Pancreas (tissue), 10 donors: ENCODE data around the gene RAX2. TPM values are rescaled to one million over a fixed set of nuclear protein-coding genes. Genes with fewer than 3 reads are reported as not detected.

Experiments used
- ATAC-seq, 4 donors: fragments of 200-7000 bp; cut with Tn5 transposase; one replicate each; pipeline versions ENCODE4 v1.8.0 to v1.9.1; 2020; ENCODE audit warnings: mild to moderate bottlenecking in 4 of 4, moderate library complexity in 4 of 4
- DNase-seq, 6 donors: peaks; one replicate each; pipeline ENCODE4 v3.0.0-alpha.2; 2020
- FAIRE-seq: peaks from 2 replicates; lab custom pipeline; 2012; peaks lifted over from hg19 to GRCh38; lab: Jason Lieb, UNC
- H3K27ac ChIP-seq, 4 donors: fragments of 200-600 bp; sonication (generic); 1 replicate in 3 of 4; 2 replicates in 1 of 4; pipeline versions ENCODE4 v1.5.0 to v1.8.0; 2020
- H3K27me3 ChIP-seq, 4 donors: fragments of 200-600 bp; one replicate each; pipeline ENCODE4 v1.8.0; 2021
- H3K36me3 ChIP-seq, 3 donors: fragments of 200-600 bp; sonication (generic) in 1 of 3; one replicate each; pipeline versions ENCODE4 v1.5.0 to v1.8.0; 2020 to 2021
- H3K4me1 ChIP-seq, 3 donors: fragments of 200-600 bp; one replicate each; pipeline ENCODE4 v1.8.0; 2021
- H3K4me3 ChIP-seq, 4 donors: fragments of 200-600 bp; sonication (generic) in 2 of 4; one replicate each; pipeline versions ENCODE4 v1.5.0 to v1.8.0; 2020 to 2021
- H3K9me3 ChIP-seq, 4 donors: fragments of 200-600 bp; one replicate each; pipeline ENCODE4 v1.8.0; 2021
- CTCF ChIP-seq, 4 donors: fragments of 200-600 bp; sonication (generic) in 3 of 4; IDR thresholded peaks; one replicate each; pipeline versions ENCODE4 v1.5.0 to v1.8.0; 2021; ENCODE audit warnings: antibody characterized with exemption in 4 of 4
- WGBS, 2 donors: extraction: QIAGEN DNeasy Blood & Tissue Kit; methylation state at CpG; one replicate each; pipeline ENCODE4 v1.1.7; 2013; 5-methylcytosine and 5-hydroxymethylcytosine counted together
- intact Hi-C, 3 donors: fragments of 100-400 bp; cut with DNase I; formaldehyde crosslinking; loops; one replicate each; pipeline versions ENCODE4 v1.11.1 to v1.14.2; 2022
- polyA plus RNA-seq, 2 donors: library from polyadenylated mRNA; stranded (reverse); fragments of 200-250 nt; gene quantifications; one replicate each; pipeline ENCODE4 v1.2.3, GENCODE V29; 2013
- total RNA-seq, 6 donors: library from RNA; stranded (reverse); fragmentation: NEBNext Ultra II Directional in 4 of 6; extraction: Animal tissue kit (Norgen Biotek cat#: 25700) in 4 of 6; gene quantifications; one replicate each; pipeline versions ENCODE4 v1.2.1 to v1.2.4, GENCODE V29; 2021 to 2023
- donor health status: healthy with polysubstance abuse.
- donor health status: DM: no; HTN: no; CAD: no; lungs with moderate emphysema.
- donor health status: DM: no; HTN: no; CAD: no.
- donor health status: control.
- donor health status: control.
- donor health status: Bipolar disorder and iron deficiency.
- donor health status: DM: yes; HTN: yes; CAD: no.
- donor health status: DM: no; HTN: no; CAD: no.
- donor health status: DM: no; HTN: no; CAD: no.
- donor health status: DM: yes; HTN: yes; CAD: no.

The RAX2 gene
- total and polyA plus RNA-seq, 8 donors: not detected

- ATAC-seq (no peak), FAIRE-seq (no peak), DNase-seq (no peak)
- H3K36me3 ChIP-seq: peaks cover 0 to 25% (median 4%) of the 10 kb centered on the region in 3 donors
- intact Hi-C loops: no loop called here
- no peaks in the 10 kb centered on the region for H3K27me3 ChIP-seq
- no peaks in the 10 kb centered on the region for H3K9me3 ChIP-seq
- no peak overlapping the region for H3K4me3 ChIP-seq
- TF ChIP-seq CTCF (IDR thresholded peaks at IDR 0.05): no peak
- 92 to 93% methylated on average over 12 of the region's 12 CpGs for WGBS, 2 donors
- H3K27ac ChIP-seq: no peak overlapping the region
- peaks cover 0 to 20% (median 10%) of the 10 kb centered on the region in 3 donors for H3K4me1 ChIP-seq
Measured at GRCh38 chr19:3765121-3765520, 6.9 kb downstream of the RAX2 start.

GRCh38 chr19:3762501-3763459 is 9.2 kb downstream of the RAX2 start, which contains the start of gene MRPL54:
Gene MRPL54 (plus strand): TSS chr19:3762682. CDS start chr19:3762701, 19 bp downstream.
- ATAC-seq (peak; percentile 91 to 95 (median 92)), DNase-seq (peak; percentile 98 to 100 (median 99)), FAIRE-seq (peak; percentile 66)
- peak within 1 kb of the TSS; percentile 61 to 87 (median 84) for H3K4me3 ChIP-seq
- H3K9me3 ChIP-seq: no peaks in the 10 kb centered on the region
- H3K27ac ChIP-seq: peak within 1 kb of the TSS; percentile 99 to 100 (median 100)
- peaks cover 0 to 25% (median 4%) of the 10 kb centered on the region in 3 donors for H3K36me3 ChIP-seq
- 3% methylated on average over 47 of the region's 47 CpGs for WGBS, 2 donors
- H3K27me3 ChIP-seq: no peaks in the 10 kb centered on the region
- H3K4me1 ChIP-seq: peaks cover 3 to 24% (median 15%) of the 10 kb centered on the region in 3 donors
- intact Hi-C loops: no loop called here
- no peak for TF ChIP-seq CTCF (IDR thresholded peaks at IDR 0.05)

- Histone ChIP-seq H3K27me3 (no peaks in the 10 kb centered on the region), H3K36me3 (peaks cover 0 to 18% (median 4%) of the 10 kb centered on the region in 3 donors), H3K4me3 (peak overlapping the region in 1 of 4 donors; percentile 60), H3K27ac (peak overlapping the region in 3 of 4 donors; percentile 99 to 100 (median 100)), H3K9me3 (no peaks in the 10 kb centered on the region), H3K4me1 (peaks cover 3 to 24% (median 15%) of the 10 kb centered on the region in 3 donors)
- FAIRE-seq (peak; percentile 93), ATAC-seq (no peak), DNase-seq (no peak)
- 59 to 72% methylated on average over 1 of the region's 1 CpG for WGBS, 2 donors
- intact Hi-C loops: no loop called here
- TF ChIP-seq CTCF (IDR thresholded peaks at IDR 0.05): no peak
Measured at GRCh38 chr19:3762130-3762473, 9.9 kb downstream of the RAX2 start.

- Histone ChIP-seq H3K4me1 (peaks cover 3 to 24% (median 15%) of the 10 kb centered on the region in 3 donors), H3K9me3 (no peaks in the 10 kb centered on the region), H3K4me3 (peak within 1 kb of the TSS; percentile 61 to 87 (median 84)), H3K27me3 (no peaks in the 10 kb centered on the region), H3K27ac (peak within 1 kb of the TSS; percentile 99 to 100 (median 100)), H3K36me3 (peaks cover 0 to 13% (median 4%) of the 10 kb centered on the region in 3 donors)
- peak; percentile 84 to 99 (median 95) for DNase-seq
- peak; percentile 26 to 50 (median 38) for TF ChIP-seq CTCF (IDR thresholded peaks at IDR 0.05)
- peak; percentile 51 to 76 (median 72) for ATAC-seq
- intact Hi-C loops: no loop called here
- FAIRE-seq: no peak
- 2 to 3% methylated on average over 45 of the region's 45 CpGs for WGBS, 2 donors
Measured at GRCh38 chr19:3761382-3762129, 10.5 kb downstream of the RAX2 start, which contains the start of gene APBA3. Gene APBA3 (minus strand): TSS chr19:3761692. CDS start chr19:3760264, 1,428 bp downstream.
